Measurements from ENCODE around the gene PPARG.

GRCh38 chr3:12415014-12415680 lies 126.3 kb downstream of the PPARG start:
- no peak for TF ChIP-seq CTCF (IDR thresholded peaks at IDR 0.05; ENCODE audit: low read length)
- TF ChIP-seq EZH2 (IDR thresholded peaks at IDR 0.05; ENCODE audit: borderline replicate concordance, low read length): no peak
